A673 (cell line): Measurements from ENCODE around the gene SAAL1.

ENCODE experiments used
- EZH2 ChIP-seq: fragments of 200-600 bp; sonication (generic); IDR thresholded peaks from 2 replicates; pipeline ENCODE4 v1.6.1; 2017; ENCODE audit warnings: borderline replicate concordance, low read depth, mild to moderate bottlenecking, mixed read lengths, antibody characterized with exemption, low read length; ENCODE audit not compliant: poor library complexity, severe bottlenecking
- TF ChIP-seq, protein P1 (sequence below): fragments of 300-800, 200-600 bp; sonication (generic); conservative IDR thresholded peaks from 2 replicates; pipeline ENCODE4 v1.5.1; 2017; ENCODE audit warnings: low read depth, mild to moderate bottlenecking, antibody characterized with exemption, low read length, moderate library complexity, mixed read lengths

- TF ChIP-seq, protein P1, sequence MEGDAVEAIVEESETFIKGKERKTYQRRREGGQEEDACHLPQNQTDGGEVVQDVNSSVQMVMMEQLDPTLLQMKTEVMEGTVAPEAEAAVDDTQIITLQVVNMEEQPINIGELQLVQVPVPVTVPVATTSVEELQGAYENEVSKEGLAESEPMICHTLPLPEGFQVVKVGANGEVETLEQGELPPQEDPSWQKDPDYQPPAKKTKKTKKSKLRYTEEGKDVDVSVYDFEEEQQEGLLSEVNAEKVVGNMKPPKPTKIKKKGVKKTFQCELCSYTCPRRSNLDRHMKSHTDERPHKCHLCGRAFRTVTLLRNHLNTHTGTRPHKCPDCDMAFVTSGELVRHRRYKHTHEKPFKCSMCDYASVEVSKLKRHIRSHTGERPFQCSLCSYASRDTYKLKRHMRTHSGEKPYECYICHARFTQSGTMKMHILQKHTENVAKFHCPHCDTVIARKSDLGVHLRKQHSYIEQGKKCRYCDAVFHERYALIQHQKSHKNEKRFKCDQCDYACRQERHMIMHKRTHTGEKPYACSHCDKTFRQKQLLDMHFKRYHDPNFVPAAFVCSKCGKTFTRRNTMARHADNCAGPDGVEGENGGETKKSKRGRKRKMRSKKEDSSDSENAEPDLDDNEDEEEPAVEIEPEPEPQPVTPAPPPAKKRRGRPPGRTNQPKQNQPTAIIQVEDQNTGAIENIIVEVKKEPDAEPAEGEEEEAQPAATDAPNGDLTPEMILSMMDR: no peak
- no peak for TF ChIP-seq EZH2
Measured at GRCh38 chr11:18056561-18057181, 49.2 kb downstream of the SAAL1 start.
